HepG2 (cell line): ENCODE measurements around the gene MBNL3. TPM values are rescaled to one million over a fixed set of nuclear protein-coding genes. Genes with fewer than 3 reads are reported as not detected.

ENCODE experiments used
- ATF6 ChIP-seq: sonication (generic); formaldehyde crosslinking; conservative IDR thresholded peaks from 2 replicates; pipeline ENCODE4 v1.4.0; 2020; ENCODE audit warnings: missing genetic modification reagents
- ATRX ChIP-seq: sonication (generic); formaldehyde crosslinking; IDR thresholded peaks from 2 replicates; pipeline ENCODE4 v1.4.0; 2020; ENCODE audit warnings: missing genetic modification reagents, borderline replicate concordance
- CC2D1A ChIP-seq: sonication (generic); formaldehyde crosslinking; IDR thresholded peaks from 2 replicates; pipeline ENCODE4 v1.8.1; 2023; ENCODE audit warnings: mild to moderate bottlenecking, missing genetic modification reagents
- HES4 ChIP-seq: sonication (generic); formaldehyde crosslinking; IDR thresholded peaks from 2 replicates; pipeline ENCODE4 v1.9.0; 2021; ENCODE audit warnings: mild to moderate bottlenecking, missing genetic modification reagents, borderline replicate concordance
- HIVEP1 ChIP-seq: sonication (generic); formaldehyde crosslinking; IDR thresholded peaks from 2 replicates; pipeline ENCODE4 v1.4.0; 2020; ENCODE audit warnings: mild to moderate bottlenecking, missing genetic modification reagents
- HMGA1 ChIP-seq: sonication (generic); formaldehyde crosslinking; conservative IDR thresholded peaks from 2 replicates; pipeline ENCODE4 v1.4.0; 2020; ENCODE audit warnings: missing genetic modification reagents
- HNRNPH1 ChIP-seq: fragments of 200-400 bp; formaldehyde crosslinking; optimal IDR thresholded peaks from 2 replicates; pipeline ENCODE3; 2017; ENCODE audit warnings: mild to moderate bottlenecking, low read depth, low read length
- IRX3 ChIP-seq: sonication (generic); formaldehyde crosslinking; IDR thresholded peaks from 2 replicates; pipeline ENCODE4 v1.8.1; 2023; ENCODE audit warnings: mild to moderate bottlenecking, low read depth, missing genetic modification reagents, borderline replicate concordance
- KDM1A ChIP-seq: IDR thresholded peaks from 2 replicates; pipeline ENCODE4 v1.6.1; 2016; ENCODE audit warnings: missing compliant biosample characterization
- KMT2B ChIP-seq: IDR thresholded peaks from 2 replicates; pipeline ENCODE4 v1.6.1; 2016; ENCODE audit warnings: missing genetic modification reagents, missing compliant biosample characterization
- NFIB ChIP-seq: sonication (generic); formaldehyde crosslinking; IDR thresholded peaks from 2 replicates; pipeline ENCODE4 v1.9.0; 2021; ENCODE audit warnings: missing genetic modification reagents, mild to moderate bottlenecking, borderline replicate concordance
- SRSF4 ChIP-seq: fragments of 200-400 bp; formaldehyde crosslinking; IDR thresholded peaks from one replicate; pipeline ENCODE4 v1.6.1; 2018; ENCODE audit warnings: mild to moderate bottlenecking, low read depth, low read length, moderate library complexity; ENCODE audit not compliant: poor library complexity, severe bottlenecking
- SRSF9 ChIP-seq: fragments of 200-400 bp; formaldehyde crosslinking; IDR thresholded peaks from 2 replicates; pipeline ENCODE4 v1.6.1; 2018; ENCODE audit warnings: borderline replicate concordance, mild to moderate bottlenecking, low read depth, low read length; ENCODE audit not compliant: insufficient read depth, poor library complexity, severe bottlenecking
- THRA ChIP-seq: sonication (generic); formaldehyde crosslinking; IDR thresholded peaks from 2 replicates; pipeline ENCODE4 v1.4.0; 2020; ENCODE audit warnings: missing genetic modification reagents, borderline replicate concordance
- TRIM24 ChIP-seq: sonication (generic); formaldehyde crosslinking; IDR thresholded peaks from 2 replicates; pipeline ENCODE4 v1.8.0; 2022; ENCODE audit warnings: mild to moderate bottlenecking, missing genetic modification reagents
- ZGPAT ChIP-seq: IDR thresholded peaks from 2 replicates; pipeline ENCODE4 v1.6.1; 2016; ENCODE audit warnings: mild to moderate bottlenecking
- ZNF180 ChIP-seq: sonication (generic); formaldehyde crosslinking; IDR thresholded peaks from 2 replicates; pipeline ENCODE4 v1.4.0; 2020; ENCODE audit warnings: low read depth, missing genetic modification reagents, borderline replicate concordance
- ZNF431 ChIP-seq: sonication (generic); formaldehyde crosslinking; IDR thresholded peaks from 2 replicates; pipeline ENCODE4 v1.9.0; 2022; ENCODE audit warnings: missing genetic modification reagents, low read depth, mild to moderate bottlenecking, borderline replicate concordance
- ZNF577 ChIP-seq: sonication (generic); formaldehyde crosslinking; IDR thresholded peaks from 2 replicates; pipeline ENCODE4 v1.4.0; 2020; ENCODE audit warnings: mild to moderate bottlenecking, low read depth, missing genetic modification reagents, borderline replicate concordance
- ZNF788 ChIP-seq: sonication (generic); formaldehyde crosslinking; IDR thresholded peaks from 2 replicates; pipeline ENCODE4 v1.5.0; 2020; ENCODE audit warnings: mild to moderate bottlenecking, missing genetic modification reagents, borderline replicate concordance
- polyA plus RNA-seq, 8 experiments: library from polyadenylated mRNA; depleted of rRNA in 3 of 8; stranded (reverse) in 7 of 8; unstranded in 1 of 8; fragments of >200 nt; fragmentation: Illumina TruSeq in 4 of 8; extraction: Trizol in 4 of 8; gene quantifications; 2 replicates each; pipeline versions ENCODE4 v1.2.1 to v1.2.3, GENCODE V29; 2011 to 2016; ENCODE audit warnings: low read depth in 4 of 8, missing spikeins in 1 of 8, mixed read lengths in 1 of 8; ENCODE audit not compliant: insufficient read depth in 1 of 8
- total RNA-seq, 5 experiments: library from RNA; depleted of rRNA; stranded (reverse); fragments of >200 nt; fragmentation: Illumina TruSeq; extraction: Trizol; gene quantifications; 2 replicates each; pipeline ENCODE4 v1.2.3, GENCODE V29; 2016; ENCODE audit warnings: low read depth in 1 of 5
- TF ChIP-seq, protein P1 (sequence below): IDR thresholded peaks from 2 replicates; pipeline ENCODE4 v1.6.1; 2018; ENCODE audit warnings: missing genetic modification reagents
- TF ChIP-seq, protein P2 (sequence below): sonication (generic); formaldehyde crosslinking; IDR thresholded peaks from 2 replicates; pipeline ENCODE4 v1.5.1; 2020; ENCODE audit warnings: mild to moderate bottlenecking, moderate library complexity, missing genetic modification reagents

The MBNL3 gene
- total and polyA plus RNA-seq, 2 of the 13 experiments (the other 11 are each of a cell fraction or from before 2014, with no cell fraction given) = 155 to 257 TPM

DNA sequence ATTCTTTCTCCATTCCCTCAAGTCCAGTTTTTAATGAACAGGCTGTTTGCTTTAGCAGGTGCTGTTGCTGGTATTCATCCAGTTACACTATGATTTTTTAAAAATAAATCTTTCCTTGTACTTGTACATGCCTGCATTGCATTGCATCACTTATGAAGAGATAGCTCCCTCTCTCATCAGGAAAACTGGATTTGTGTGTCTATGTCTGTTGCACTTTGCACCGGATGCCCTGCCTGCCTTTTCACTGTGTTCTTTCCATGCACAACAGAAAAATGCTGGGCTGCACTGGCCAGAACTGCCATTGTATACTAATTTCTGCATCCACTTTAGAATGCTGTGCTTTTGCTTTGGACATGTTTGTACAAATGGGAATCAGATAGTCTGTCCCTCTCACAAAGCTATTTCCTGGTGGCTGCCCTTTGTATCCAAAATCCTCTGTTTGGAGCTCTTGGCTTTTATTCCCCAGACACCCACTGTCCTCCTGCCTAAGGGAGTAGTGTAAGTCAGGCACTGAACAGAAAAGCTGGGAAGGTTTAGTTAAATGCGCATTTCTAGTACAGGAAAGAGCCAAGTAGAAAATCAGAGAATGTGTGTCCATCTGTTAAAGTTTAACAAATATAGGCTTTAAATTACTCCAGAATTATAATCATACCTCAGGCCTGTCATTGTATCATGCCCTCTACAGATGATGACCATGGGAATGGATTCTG lies 119.1 kb downstream of the MBNL3 start (continued):
- TF ChIP-seq HNRNPH1 (no peak), THRA (CRISPR knock-in tag) (no peak), HES4 (no peak), CC2D1A (no peak), ATF6 (CRISPR knock-in tag) (no peak), ATRX (CRISPR knock-in tag) (no peak), HIVEP1 (CRISPR knock-in tag) (no peak), IRX3 (no peak), KMT2B (CRISPR knock-in tag) (no peak), NFIB (CRISPR knock-in tag) (no peak), HMGA1 (CRISPR knock-in tag) (no peak), SRSF9 (no peak), KDM1A (CRISPR knock-in tag) (no peak), ZNF180 (no peak), SRSF4 (no peak), ZGPAT (no peak), ZNF577 (CRISPR knock-in tag) (no peak), ZNF431 (CRISPR knock-in tag) (no peak), ZNF788 (no peak), TRIM24 (CRISPR knock-in tag) (no peak)
- TF ChIP-seq, protein P1, sequence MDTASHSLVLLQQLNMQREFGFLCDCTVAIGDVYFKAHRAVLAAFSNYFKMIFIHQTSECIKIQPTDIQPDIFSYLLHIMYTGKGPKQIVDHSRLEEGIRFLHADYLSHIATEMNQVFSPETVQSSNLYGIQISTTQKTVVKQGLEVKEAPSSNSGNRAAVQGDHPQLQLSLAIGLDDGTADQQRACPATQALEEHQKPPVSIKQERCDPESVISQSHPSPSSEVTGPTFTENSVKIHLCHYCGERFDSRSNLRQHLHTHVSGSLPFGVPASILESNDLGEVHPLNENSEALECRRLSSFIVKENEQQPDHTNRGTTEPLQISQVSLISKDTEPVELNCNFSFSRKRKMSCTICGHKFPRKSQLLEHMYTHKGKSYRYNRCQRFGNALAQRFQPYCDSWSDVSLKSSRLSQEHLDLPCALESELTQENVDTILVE (CRISPR knock-in tag) = no peak
- TF ChIP-seq, protein P2, sequence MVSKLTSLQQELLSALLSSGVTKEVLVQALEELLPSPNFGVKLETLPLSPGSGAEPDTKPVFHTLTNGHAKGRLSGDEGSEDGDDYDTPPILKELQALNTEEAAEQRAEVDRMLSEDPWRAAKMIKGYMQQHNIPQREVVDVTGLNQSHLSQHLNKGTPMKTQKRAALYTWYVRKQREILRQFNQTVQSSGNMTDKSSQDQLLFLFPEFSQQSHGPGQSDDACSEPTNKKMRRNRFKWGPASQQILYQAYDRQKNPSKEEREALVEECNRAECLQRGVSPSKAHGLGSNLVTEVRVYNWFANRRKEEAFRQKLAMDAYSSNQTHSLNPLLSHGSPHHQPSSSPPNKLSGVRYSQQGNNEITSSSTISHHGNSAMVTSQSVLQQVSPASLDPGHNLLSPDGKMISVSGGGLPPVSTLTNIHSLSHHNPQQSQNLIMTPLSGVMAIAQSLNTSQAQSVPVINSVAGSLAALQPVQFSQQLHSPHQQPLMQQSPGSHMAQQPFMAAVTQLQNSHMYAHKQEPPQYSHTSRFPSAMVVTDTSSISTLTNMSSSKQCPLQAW (CRISPR knock-in tag) = 0 out of 2 replicates have a peak, but pooled peaks have one; percentile 38
